ENCODE results near the gene CCNL2.

The CCNL2 gene

DNA sequence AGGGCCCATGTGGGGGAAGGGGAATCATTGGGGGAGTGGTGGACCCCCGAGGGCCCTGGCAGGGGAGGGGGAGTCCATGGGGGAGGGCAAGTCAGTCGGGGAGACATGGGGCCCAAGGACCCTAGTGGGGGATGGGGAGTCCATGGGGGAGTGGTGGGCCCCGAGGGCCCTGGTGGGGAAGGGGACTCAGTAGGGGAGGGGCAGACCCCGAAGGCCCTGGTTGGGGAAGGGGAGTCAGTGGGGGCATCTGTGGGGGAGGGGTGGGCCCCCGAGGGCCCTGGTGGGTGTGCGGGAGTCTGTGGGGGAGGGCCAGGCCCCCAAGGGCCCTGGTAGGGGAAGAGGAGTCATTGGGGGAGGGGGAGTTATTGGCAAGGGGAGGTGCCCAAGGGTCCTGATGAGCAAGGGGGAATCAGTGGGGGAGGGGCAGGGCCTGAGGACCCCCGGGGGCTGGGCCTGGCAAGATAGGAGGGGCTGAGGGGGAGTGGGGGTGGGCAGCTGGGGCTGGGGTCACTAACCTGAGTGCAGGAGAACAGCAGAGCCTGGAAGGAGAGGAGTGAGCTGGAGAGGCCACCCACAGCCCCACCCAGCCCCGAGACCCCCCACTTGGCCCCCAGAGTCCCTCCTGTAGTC is 42.9 kb downstream of the CCNL2 start:
- no peak overlapping the region for H3K4me3 ChIP-seq (ENCODE audit: low read length)
- no peak for TF ChIP-seq EZH2phosphoT487 (IDR thresholded peaks at IDR 0.05; ENCODE audit: low read depth)
- TF ChIP-seq, protein P1, sequence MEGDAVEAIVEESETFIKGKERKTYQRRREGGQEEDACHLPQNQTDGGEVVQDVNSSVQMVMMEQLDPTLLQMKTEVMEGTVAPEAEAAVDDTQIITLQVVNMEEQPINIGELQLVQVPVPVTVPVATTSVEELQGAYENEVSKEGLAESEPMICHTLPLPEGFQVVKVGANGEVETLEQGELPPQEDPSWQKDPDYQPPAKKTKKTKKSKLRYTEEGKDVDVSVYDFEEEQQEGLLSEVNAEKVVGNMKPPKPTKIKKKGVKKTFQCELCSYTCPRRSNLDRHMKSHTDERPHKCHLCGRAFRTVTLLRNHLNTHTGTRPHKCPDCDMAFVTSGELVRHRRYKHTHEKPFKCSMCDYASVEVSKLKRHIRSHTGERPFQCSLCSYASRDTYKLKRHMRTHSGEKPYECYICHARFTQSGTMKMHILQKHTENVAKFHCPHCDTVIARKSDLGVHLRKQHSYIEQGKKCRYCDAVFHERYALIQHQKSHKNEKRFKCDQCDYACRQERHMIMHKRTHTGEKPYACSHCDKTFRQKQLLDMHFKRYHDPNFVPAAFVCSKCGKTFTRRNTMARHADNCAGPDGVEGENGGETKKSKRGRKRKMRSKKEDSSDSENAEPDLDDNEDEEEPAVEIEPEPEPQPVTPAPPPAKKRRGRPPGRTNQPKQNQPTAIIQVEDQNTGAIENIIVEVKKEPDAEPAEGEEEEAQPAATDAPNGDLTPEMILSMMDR (IDR thresholded peaks at IDR 0.05; ENCODE audit: low read depth, low read length): no peak
- H3K79me2 ChIP-seq (ENCODE audit: low read length): no peaks in the 10 kb centered on the region
- H3K27me3 ChIP-seq (ENCODE audit: low read depth, low read length): peaks cover 17% of the 10 kb centered on the region
- H4K20me1 ChIP-seq (ENCODE audit: insufficient read depth, low read length): no peaks in the 10 kb centered on the region
- H3K4me1 ChIP-seq (ENCODE audit: low read length): peaks cover 25% of the 10 kb centered on the region; the same call in 1 of the 2 replicates
- no peak overlapping the region for H3K4me2 ChIP-seq (ENCODE audit: low read length)
- no peak overlapping the region for H2AFZ ChIP-seq (ENCODE audit: low read depth, low read length)
- no peak overlapping the region for H3K27ac ChIP-seq (ENCODE audit: low read length)
- H3K9me3 ChIP-seq (ENCODE audit: insufficient read depth, low read length): no peaks in the 10 kb centered on the region
- no peaks in the 10 kb centered on the region for H3K36me3 ChIP-seq (replicated peaks; ENCODE audit: low read depth, low read length)
- no peak overlapping the region for H3K9ac ChIP-seq (ENCODE audit: low read length)

DNA sequence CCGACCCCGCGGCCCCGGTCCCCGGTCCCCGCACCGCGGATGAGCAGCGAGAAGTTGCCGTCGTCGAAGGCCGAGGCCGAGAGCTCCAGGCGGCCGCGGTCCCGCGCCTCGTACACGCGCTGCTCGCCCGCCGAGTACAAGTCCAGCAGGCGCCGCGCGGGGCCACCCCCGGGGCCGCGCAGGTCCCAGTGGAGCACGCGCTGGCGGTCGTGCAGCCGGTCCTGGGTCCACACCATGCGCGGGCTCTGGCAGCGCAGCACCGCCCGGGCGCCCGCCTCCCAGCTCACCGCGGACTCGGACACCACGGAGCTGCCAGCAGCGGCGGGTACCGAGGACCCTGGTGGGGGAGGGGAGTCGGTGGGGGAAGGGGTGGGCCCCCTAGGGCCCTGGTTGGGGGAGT is 43.7 kb downstream of the CCNL2 start:
- no peak overlapping the region for H3K27ac ChIP-seq (ENCODE audit: low read length)
- TF ChIP-seq EZH2phosphoT487 (IDR thresholded peaks at IDR 0.05; ENCODE audit: low read depth): no peak
- TF ChIP-seq, protein P1 (IDR thresholded peaks at IDR 0.05; ENCODE audit: low read depth, low read length): no peak
- no peaks in the 10 kb centered on the region for H4K20me1 ChIP-seq (ENCODE audit: insufficient read depth, low read length)
- no peaks in the 10 kb centered on the region for H3K79me2 ChIP-seq (ENCODE audit: low read length)
- H3K4me1 ChIP-seq (ENCODE audit: low read length): peaks cover 25% of the 10 kb centered on the region; the same call in 1 of the 2 replicates
- H3K9me3 ChIP-seq (ENCODE audit: insufficient read depth, low read length): no peaks in the 10 kb centered on the region
- H2AFZ ChIP-seq (ENCODE audit: low read depth, low read length): no peak overlapping the region
- no peak overlapping the region for H3K9ac ChIP-seq (ENCODE audit: low read length)
- no peak overlapping the region for H3K4me3 ChIP-seq (ENCODE audit: low read length)
- H3K27me3 ChIP-seq (ENCODE audit: low read depth, low read length): peaks cover 17% of the 10 kb centered on the region
- H3K4me2 ChIP-seq (ENCODE audit: low read length): no peak overlapping the region
- H3K36me3 ChIP-seq (replicated peaks; ENCODE audit: low read depth, low read length): no peaks in the 10 kb centered on the region

- Histone ChIP-seq H3K4me3 (ENCODE audit: low read length) (no peak overlapping the region), H3K4me1 (ENCODE audit: low read length) (peaks cover 25% of the 10 kb centered on the region; the same call in 1 of the 2 replicates), H3K27me3 (ENCODE audit: low read depth, low read length) (peaks cover 17% of the 10 kb centered on the region), H3K79me2 (ENCODE audit: low read length) (no peaks in the 10 kb centered on the region), H3K36me3 (replicated peaks; ENCODE audit: low read depth, low read length) (no peaks in the 10 kb centered on the region), H4K20me1 (ENCODE audit: insufficient read depth, low read length) (no peaks in the 10 kb centered on the region), H3K9me3 (ENCODE audit: insufficient read depth, low read length) (no peaks in the 10 kb centered on the region), H3K4me2 (ENCODE audit: low read length) (no peak overlapping the region), H3K27ac (ENCODE audit: low read length) (no peak overlapping the region), H2AFZ (ENCODE audit: low read depth, low read length) (no peak overlapping the region), H3K9ac (ENCODE audit: low read length) (no peak overlapping the region)
- TF ChIP-seq, protein P1 (IDR thresholded peaks at IDR 0.05; ENCODE audit: low read depth, low read length): no peak
- TF ChIP-seq EZH2phosphoT487 (IDR thresholded peaks at IDR 0.05; ENCODE audit: low read depth): no peak
Observed at GRCh38 chr1:1354271-1355247, 44.6 kb downstream of the CCNL2 start.
